ENCODE results near the gene EPN3. TPM values are rescaled to one million over a fixed set of nuclear protein-coding genes. Genes with fewer than 3 reads are reported as not detected.

EPN3 gene
- total and polyA plus RNA-seq, 2 experiments from 2014 or later, result 2.7 to 11.5 TPM

DNA sequence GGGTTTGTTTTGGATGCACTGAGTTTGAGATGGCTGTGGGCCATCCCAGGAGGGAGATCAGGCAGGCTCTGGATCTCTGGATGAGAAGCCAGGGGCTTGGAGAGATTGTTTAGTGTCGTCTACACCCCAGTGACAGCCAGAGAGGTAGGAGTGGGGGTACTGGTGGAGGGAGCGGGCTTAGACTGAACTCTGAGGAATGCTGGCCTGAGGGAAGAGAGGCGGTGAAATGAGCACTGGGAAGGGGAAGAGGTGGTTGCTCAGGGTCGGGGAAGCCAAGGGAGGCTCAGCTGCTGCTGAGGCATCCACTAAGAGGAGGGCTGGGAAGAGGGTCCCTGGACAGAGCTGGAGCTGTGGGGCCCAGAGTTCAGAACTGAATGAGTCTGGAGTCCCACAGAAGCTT, 51.6 kb downstream of the EPN3 start:
- H3K27me3 ChIP-seq, result no peaks in the 10 kb centered on the region
- H3K27ac ChIP-seq, result no peak overlapping the region
- no peaks in the 10 kb centered on the region for H3K79me2 ChIP-seq
- no peak overlapping the region for H3K4me2 ChIP-seq
- no peak for DNase-seq (ENCODE audit: low spot score)
- H3K4me1 ChIP-seq (ENCODE audit: insufficient read depth), result peaks cover 9% of the 10 kb centered on the region
- TF ChIP-seq EZH2 (IDR thresholded peaks at IDR 0.05; ENCODE audit: borderline replicate concordance), result no peak
- TF ChIP-seq, protein P1, sequence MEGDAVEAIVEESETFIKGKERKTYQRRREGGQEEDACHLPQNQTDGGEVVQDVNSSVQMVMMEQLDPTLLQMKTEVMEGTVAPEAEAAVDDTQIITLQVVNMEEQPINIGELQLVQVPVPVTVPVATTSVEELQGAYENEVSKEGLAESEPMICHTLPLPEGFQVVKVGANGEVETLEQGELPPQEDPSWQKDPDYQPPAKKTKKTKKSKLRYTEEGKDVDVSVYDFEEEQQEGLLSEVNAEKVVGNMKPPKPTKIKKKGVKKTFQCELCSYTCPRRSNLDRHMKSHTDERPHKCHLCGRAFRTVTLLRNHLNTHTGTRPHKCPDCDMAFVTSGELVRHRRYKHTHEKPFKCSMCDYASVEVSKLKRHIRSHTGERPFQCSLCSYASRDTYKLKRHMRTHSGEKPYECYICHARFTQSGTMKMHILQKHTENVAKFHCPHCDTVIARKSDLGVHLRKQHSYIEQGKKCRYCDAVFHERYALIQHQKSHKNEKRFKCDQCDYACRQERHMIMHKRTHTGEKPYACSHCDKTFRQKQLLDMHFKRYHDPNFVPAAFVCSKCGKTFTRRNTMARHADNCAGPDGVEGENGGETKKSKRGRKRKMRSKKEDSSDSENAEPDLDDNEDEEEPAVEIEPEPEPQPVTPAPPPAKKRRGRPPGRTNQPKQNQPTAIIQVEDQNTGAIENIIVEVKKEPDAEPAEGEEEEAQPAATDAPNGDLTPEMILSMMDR (IDR thresholded peaks at IDR 0.05; ENCODE audit: poor library complexity), result no peak
- TF ChIP-seq EZH2phosphoT487 (IDR thresholded peaks at IDR 0.05; ENCODE audit: low read depth, severe bottlenecking, unreplicated experiment), result no peak
- no peaks in the 10 kb centered on the region for H3K36me3 ChIP-seq (replicated peaks; ENCODE audit: insufficient read depth, low read depth)
- 52% methylated on average over 3 of the region's 4 CpGs for WGBS (ENCODE audit: low lambda C conversion rate, missing lambda C conversion rate)
- no peak overlapping the region for H2AFZ ChIP-seq
- H3K9me3 ChIP-seq (ENCODE audit: low read depth), result no peaks in the 10 kb centered on the region
- no peaks in the 10 kb centered on the region for H4K20me1 ChIP-seq (ENCODE audit: insufficient read depth, poor library complexity, severe bottlenecking)
- no peaks in the 10 kb centered on the region for H3K9me2 ChIP-seq (replicated peaks; ENCODE audit: insufficient read depth)
- no peak overlapping the region for H3K4me3 ChIP-seq

DNA sequence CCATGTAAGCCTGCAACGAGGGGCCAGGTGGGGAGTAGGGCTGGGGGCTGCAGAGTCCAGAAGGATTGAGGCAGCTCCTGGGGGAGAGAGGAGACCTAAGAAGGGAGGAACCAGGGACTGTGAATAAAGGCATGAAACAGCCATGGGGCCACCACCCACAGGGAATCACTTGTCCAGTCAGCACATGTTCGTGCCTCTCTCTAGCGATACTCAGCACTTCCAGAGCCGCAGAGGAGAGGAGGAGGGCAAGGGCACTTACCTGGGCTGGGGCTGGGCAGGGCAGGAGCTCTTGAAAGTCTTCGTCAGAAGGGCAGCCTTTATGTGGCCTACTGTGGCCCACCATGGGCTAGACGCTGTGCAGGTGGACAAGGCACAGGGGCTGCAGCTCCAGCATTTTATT, 52.2 kb downstream of the EPN3 start:
- Histone ChIP-seq H3K79me2 (no peaks in the 10 kb centered on the region), H3K27ac (no peak overlapping the region), H3K36me3 (replicated peaks; ENCODE audit: insufficient read depth, low read depth) (no peaks in the 10 kb centered on the region), H3K9me2 (replicated peaks; ENCODE audit: insufficient read depth) (no peaks in the 10 kb centered on the region), H3K4me1 (ENCODE audit: insufficient read depth) (peaks cover 13% of the 10 kb centered on the region), H3K27me3 (no peaks in the 10 kb centered on the region), H3K4me2 (no peak overlapping the region), H3K9me3 (ENCODE audit: low read depth) (no peaks in the 10 kb centered on the region), H4K20me1 (ENCODE audit: insufficient read depth, poor library complexity, severe bottlenecking) (no peaks in the 10 kb centered on the region), H2AFZ (no peak overlapping the region), H3K4me3 (no peak overlapping the region)
- no peak for DNase-seq (ENCODE audit: low spot score)
- 88% methylated on average over 6 of the region's 6 CpGs for WGBS (ENCODE audit: low lambda C conversion rate, missing lambda C conversion rate)
- TF ChIP-seq EZH2 (IDR thresholded peaks at IDR 0.05; ENCODE audit: borderline replicate concordance) (no peak), EZH2phosphoT487 (IDR thresholded peaks at IDR 0.05; ENCODE audit: low read depth, severe bottlenecking, unreplicated experiment) (no peak)
- TF ChIP-seq, protein P1 (IDR thresholded peaks at IDR 0.05; ENCODE audit: poor library complexity), result no peak

DNA sequence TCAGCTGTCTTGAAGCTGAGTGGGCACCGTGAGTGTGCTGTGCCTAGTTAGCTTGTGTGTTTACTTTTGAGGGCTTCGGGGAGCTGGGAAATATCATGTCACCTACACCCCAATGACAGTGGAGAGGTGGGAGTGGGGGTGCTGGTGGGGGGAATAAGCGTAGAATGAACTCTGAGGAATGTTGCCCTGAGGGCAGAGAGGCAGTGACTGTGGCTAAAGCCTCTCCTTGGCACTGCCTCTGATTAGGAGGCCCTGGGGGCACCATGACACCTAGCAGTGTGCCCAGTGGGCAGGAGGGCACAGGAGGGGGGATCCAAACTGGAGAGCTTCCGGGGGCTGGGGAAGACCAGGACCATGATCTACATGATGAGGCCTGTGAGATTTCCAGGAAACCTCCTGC, 52.8 kb downstream of the EPN3 start:
- H3K4me2 ChIP-seq, result no peak overlapping the region
- 67% methylated on average over 4 of the region's 4 CpGs for WGBS (ENCODE audit: low lambda C conversion rate, missing lambda C conversion rate)
- H3K4me3 ChIP-seq, result no peak overlapping the region

More for the DNA sequence above, 52.8 kb downstream of the EPN3 start:
- Histone ChIP-seq H3K36me3 (replicated peaks; ENCODE audit: insufficient read depth, low read depth) (no peaks in the 10 kb centered on the region), H3K27ac (no peak overlapping the region), H3K9me2 (replicated peaks; ENCODE audit: insufficient read depth) (no peaks in the 10 kb centered on the region), H2AFZ (no peak overlapping the region), H3K9me3 (ENCODE audit: low read depth) (no peaks in the 10 kb centered on the region), H3K4me1 (ENCODE audit: insufficient read depth) (peaks cover 17% of the 10 kb centered on the region), H4K20me1 (ENCODE audit: insufficient read depth, poor library complexity, severe bottlenecking) (no peaks in the 10 kb centered on the region), H3K79me2 (no peaks in the 10 kb centered on the region), H3K27me3 (no peaks in the 10 kb centered on the region)
- TF ChIP-seq EZH2 (IDR thresholded peaks at IDR 0.05; ENCODE audit: borderline replicate concordance) (no peak), EZH2phosphoT487 (IDR thresholded peaks at IDR 0.05; ENCODE audit: low read depth, severe bottlenecking, unreplicated experiment) (no peak)
- TF ChIP-seq, protein P1 (IDR thresholded peaks at IDR 0.05; ENCODE audit: poor library complexity), result no peak
- DNase-seq (ENCODE audit: low spot score), result no peak
